ENCODE results near the gene NR2F1-AS1.

NR2F1-AS1 gene

GRCh38 chr5:93603793-93604643, 23.0 kb upstream of the NR2F1-AS1 start:
- in situ Hi-C loops (cut with MboI; ENCODE audit: low sequenced_read_pairs), result no loop called here

- in situ Hi-C loops (cut with MboI; ENCODE audit: low sequenced_read_pairs), result no loop called here
Observed at GRCh38 chr5:93603078-93603792, 22.2 kb upstream of the NR2F1-AS1 start.

- in situ Hi-C loops (cut with MboI; ENCODE audit: low sequenced_read_pairs), result no loop called here
Observed at GRCh38 chr5:93602241-93603077, 21.4 kb upstream of the NR2F1-AS1 start.

GRCh38 chr5:93601802-93602155, 20.8 kb upstream of the NR2F1-AS1 start:
- in situ Hi-C loops (cut with MboI; ENCODE audit: low sequenced_read_pairs), result no loop called here

GRCh38 chr5:93601071-93601801, 20.2 kb upstream of the NR2F1-AS1 start:
- in situ Hi-C loops (cut with MboI; ENCODE audit: low sequenced_read_pairs), result no loop called here

- in situ Hi-C loops (cut with MboI; ENCODE audit: low sequenced_read_pairs), result no loop called here
Observed at GRCh38 chr5:93600409-93601070, 19.5 kb upstream of the NR2F1-AS1 start.

- in situ Hi-C loops (cut with MboI; ENCODE audit: low sequenced_read_pairs), result loop anchor here (25.0 kb wide), 1 partner anchor 213 kb away; no protein-coding TSS in a partner anchor
Observed at GRCh38 chr5:93599399-93600120, 18.5 kb upstream of the NR2F1-AS1 start.

GRCh38 chr5:93599001-93599379, 18.0 kb upstream of the NR2F1-AS1 start:
- in situ Hi-C loops (cut with MboI; ENCODE audit: low sequenced_read_pairs), result loop anchor here (25.0 kb wide), 1 partner anchor 213 kb away; no protein-coding TSS in a partner anchor

GRCh38 chr5:93598091-93599000, 17.3 kb upstream of the NR2F1-AS1 start:
- in situ Hi-C loops (cut with MboI; ENCODE audit: low sequenced_read_pairs), result loop anchor here (25.0 kb wide), 1 partner anchor 214 kb away; no protein-coding TSS in a partner anchor

- in situ Hi-C loops (cut with MboI; ENCODE audit: low sequenced_read_pairs), result loop anchor here (25.0 kb wide), 1 partner anchor 215 kb away; no protein-coding TSS in a partner anchor
Observed at GRCh38 chr5:93596676-93597490, 15.9 kb upstream of the NR2F1-AS1 start.

GRCh38 chr5:93596310-93596675, 15.3 kb upstream of the NR2F1-AS1 start:
- in situ Hi-C loops (cut with MboI; ENCODE audit: low sequenced_read_pairs), result loop anchor here (25.0 kb wide), 1 partner anchor 216 kb away; no protein-coding TSS in a partner anchor

- in situ Hi-C loops (cut with MboI; ENCODE audit: low sequenced_read_pairs), result loop anchor here (25.0 kb wide), 1 partner anchor 217 kb away; no protein-coding TSS in a partner anchor
Observed at GRCh38 chr5:93595420-93596147, 14.6 kb upstream of the NR2F1-AS1 start.

GRCh38 chr5:93594591-93595419, 13.8 kb upstream of the NR2F1-AS1 start:
- in situ Hi-C loops (cut with MboI; ENCODE audit: low sequenced_read_pairs), result loop anchor here (25.0 kb wide), 1 partner anchor 217 kb away; no protein-coding TSS in a partner anchor

GRCh38 chr5:93593476-93594131, 12.6 kb upstream of the NR2F1-AS1 start:
- in situ Hi-C loops (cut with MboI; ENCODE audit: low sequenced_read_pairs), result loop anchor here (25.0 kb wide), 1 partner anchor 219 kb away; no protein-coding TSS in a partner anchor

GRCh38 chr5:93592883-93593282, 11.9 kb upstream of the NR2F1-AS1 start:
- in situ Hi-C loops (cut with MboI; ENCODE audit: low sequenced_read_pairs), result loop anchor here (25.0 kb wide), 1 partner anchor 219 kb away; no protein-coding TSS in a partner anchor
